Suppressor macrophage (primary cell): ENCODE data around the gene LGALS4.
A peak's percentile ranks its signal among the peaks of the same experiment; 100 is the strongest.
"Not testable (repeated sequence)": the region's sequence is repeated elsewhere in the genome, so short reads cannot be mapped to it uniquely, and the experiment has no call there.

Experiments
- DNase-seq, 4 experiments: peaks; one replicate each; pipeline ENCODE4 v3.0.0-alpha.2; 2020 to 2022

Gene LGALS4

DNA sequence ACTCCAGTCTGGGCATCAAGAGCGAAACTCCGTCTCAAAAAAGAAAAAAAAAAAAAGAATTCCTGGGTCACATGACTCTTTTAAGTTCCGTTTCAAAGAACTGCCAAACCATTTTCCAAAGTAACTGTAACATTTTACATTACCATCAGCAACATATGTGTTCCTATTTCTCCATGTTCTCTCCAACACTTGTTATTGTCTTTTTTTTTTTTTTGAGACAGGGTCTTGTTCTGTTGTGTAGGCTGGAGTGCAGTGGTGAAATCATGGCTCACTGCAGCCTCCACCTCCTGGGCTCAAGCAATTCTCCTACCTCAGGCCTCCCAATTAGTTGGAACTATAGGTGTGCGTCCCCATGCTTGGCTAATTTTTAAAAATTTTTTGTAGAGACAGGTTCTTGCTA is 17.2 kb downstream of the LGALS4 start:
- DNase-seq, result no peak

DNA sequence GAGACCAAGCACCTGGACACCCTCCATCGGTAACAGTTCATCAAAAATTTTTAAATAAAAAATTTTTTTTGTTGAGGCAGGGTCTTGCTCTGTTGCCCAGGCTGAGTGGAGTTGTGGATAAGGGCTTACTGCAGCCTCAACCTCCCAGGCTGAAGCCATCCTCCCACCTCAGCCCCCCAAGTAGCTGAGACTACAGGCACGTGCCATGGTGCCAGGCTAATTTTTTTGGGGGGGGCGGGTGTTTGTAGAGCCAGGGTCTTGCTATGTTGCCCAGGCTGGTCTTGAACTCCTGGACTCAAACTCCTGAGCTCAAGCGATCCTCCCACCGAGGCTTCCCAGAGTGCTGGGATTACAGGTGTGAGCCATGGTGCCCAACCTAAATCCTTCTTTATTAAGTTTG is 19.1 kb downstream of the LGALS4 start:
- no peak for DNase-seq

DNA sequence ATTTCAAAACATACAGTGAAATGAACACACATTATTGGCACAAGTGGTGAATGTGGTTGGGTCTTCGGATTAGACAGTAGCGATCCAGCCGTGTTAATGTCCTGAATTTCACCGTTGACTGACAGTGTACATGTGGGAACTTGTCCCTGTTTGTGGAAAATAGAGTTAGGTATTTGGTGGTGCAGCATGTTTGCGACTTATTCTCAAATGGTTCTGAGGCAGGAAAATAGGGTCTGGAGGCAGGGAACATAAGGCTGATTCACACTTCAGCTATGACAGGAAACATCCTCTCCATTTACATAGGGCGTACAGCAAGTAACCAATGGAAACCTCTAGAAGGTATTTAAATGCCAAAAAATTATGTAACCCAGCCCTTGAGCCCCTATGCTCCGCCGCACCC is 19.6 kb downstream of the LGALS4 start:
- no peak for DNase-seq

DNA sequence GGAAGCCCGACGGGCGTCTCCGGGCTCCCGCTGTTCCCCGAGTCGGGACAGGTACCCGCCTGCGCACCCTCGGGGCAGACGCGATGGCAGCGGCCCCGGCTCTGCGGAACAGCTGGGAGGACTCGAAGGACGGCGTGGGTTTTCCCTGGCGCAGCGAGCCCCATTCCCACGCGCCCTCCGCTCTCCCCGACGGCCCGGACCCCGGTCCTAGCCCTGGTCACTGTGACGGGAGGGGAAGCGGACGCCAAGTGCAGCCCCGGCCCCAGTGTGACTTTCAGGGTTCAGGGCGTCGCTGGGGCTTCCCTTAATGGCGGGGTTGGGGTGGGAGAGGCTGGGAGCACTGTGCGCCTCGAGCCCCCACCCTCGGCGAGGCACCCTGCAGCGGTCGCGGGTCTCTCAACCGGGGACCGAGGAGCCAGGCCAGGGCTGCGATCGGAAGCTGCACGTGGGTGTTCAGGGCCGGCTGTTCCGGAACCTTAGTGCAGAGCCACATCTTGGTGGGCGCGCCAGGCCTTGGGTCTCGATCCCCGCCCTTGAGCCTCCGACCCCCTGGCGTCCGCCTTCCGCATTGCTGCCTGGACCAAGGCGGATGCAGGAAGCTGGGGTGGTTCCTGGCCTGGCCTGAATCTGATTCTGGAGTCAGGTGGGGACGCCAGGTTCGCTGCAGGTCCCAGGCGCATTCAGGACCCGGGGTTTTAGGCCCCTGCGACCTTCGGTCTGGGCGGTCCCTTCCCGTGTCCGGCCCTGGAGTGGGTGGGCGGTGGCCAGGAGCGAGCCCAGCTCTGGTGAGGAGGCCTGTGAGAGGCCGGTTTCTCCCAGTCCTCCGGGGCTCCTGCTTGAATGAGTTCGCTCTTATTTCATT is 20.3 kb downstream of the LGALS4 start:
- peak; percentile 27 to 65 (median 41) for DNase-seq

DNA sequence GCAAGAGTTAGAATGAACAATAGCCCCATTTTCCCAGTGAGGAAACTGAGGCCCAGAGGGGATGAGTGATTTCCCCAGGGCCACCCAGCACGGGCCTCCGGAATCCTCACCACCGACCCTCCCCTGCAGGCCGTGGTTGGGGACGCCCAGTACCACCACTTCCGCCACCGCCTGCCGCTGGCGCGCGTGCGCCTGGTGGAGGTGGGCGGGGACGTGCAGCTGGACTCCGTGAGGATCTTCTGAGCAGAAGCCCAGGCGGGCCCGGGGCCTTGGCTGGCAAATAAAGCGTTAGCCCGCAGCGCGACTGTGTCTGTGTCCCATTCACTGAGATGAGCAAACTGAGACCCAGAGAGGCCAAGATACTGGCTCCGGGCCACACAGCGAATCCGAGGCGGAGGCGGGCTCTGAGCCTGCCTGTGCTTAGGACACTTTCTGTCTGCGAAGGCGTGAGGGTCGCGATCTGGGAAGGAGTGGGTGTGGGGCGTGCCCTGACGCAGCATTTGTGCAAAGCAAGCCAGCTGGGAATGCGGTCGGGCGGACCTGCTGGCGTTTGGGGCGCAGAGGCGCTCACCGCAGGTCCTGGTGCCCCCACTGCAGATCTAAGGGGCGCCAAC is 21.2 kb downstream of the LGALS4 start:
- not testable (repeated sequence) for DNase-seq

DNA sequence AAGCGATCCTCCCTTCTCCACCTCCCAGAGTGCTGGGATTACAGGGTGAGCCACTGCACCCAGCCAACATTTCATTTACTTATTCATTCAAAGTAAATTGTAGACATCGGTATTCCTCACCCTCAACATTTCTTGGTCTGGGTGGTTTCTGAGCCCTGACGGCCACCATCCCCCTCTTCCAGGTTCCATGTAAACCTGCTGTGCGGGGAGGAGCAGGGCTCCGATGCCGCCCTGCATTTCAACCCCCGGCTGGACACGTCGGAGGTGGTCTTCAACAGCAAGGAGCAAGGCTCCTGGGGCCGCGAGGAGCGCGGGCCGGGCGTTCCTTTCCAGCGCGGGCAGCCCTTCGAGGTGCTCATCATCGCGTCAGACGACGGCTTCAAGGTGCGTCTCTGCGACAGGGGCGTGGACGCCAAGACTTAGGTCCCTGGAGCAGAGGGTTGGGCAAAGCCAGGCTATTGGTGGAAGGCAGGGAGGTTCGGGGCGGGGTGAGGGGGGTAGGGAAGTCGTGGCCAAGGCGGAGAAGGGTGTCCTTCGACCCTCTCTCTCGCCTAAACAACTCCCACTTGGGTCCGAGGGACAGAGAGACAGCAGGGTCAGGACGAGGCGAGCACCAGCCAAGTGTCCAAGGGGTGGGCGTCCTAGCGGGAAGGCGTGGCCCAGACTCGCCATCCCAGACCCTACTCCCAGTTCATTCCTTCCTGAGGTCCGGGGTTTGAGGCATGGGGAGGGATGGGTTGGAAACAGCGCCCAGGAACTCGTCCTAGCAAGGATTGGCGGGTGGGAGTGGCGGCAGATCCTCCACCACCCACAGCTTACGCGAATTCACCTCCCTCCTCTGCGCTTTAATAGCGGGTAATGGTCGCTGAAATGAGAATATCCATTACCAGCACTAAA is 22.0 kb downstream of the LGALS4 start:
- DNase-seq, result not testable (repeated sequence)

DNA sequence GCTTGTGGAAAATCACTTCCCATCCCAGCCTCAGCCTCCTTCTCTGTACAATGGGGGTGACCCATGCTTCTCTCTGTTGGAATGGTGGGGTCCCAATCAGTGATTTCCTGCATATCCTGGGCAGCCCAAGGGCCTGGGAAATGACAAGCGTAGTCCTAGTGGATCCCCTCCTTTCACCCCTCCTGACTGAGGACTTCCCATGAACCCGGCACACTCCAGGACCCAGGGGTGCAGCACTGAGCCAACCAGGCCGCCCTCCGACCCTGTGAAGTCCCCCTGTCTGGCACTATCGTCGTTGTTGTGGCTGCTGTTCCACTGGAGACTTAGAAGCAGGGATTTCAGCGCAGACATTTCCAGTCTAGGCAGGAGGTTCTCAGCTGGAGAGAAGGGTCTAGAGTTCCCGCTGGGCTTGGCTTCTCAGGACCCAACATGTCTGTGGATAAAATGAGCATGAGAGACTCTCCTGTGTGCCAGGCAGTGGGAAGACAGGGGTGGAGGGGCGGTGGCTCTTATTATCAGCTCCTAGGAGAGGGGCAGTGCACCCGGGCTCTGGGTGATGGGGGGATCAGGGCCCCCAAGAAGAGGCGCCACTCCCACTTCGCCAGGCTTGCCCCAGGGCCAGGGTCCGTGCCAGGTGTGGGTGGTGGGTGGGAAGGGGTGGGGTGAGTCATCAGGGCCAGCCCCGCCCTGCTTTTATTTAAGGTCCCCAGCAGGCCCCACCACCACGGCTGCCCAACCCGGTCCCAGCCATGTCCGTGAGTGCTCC is 24.1 kb downstream of the LGALS4 start, which contains the start of gene LGALS7B:
Gene LGALS7B (plus strand): TSS at position 723 of the 766 bp plus-strand sequence. CDS start 27 bp downstream, at position 750.
- no peak for DNase-seq

DNA sequence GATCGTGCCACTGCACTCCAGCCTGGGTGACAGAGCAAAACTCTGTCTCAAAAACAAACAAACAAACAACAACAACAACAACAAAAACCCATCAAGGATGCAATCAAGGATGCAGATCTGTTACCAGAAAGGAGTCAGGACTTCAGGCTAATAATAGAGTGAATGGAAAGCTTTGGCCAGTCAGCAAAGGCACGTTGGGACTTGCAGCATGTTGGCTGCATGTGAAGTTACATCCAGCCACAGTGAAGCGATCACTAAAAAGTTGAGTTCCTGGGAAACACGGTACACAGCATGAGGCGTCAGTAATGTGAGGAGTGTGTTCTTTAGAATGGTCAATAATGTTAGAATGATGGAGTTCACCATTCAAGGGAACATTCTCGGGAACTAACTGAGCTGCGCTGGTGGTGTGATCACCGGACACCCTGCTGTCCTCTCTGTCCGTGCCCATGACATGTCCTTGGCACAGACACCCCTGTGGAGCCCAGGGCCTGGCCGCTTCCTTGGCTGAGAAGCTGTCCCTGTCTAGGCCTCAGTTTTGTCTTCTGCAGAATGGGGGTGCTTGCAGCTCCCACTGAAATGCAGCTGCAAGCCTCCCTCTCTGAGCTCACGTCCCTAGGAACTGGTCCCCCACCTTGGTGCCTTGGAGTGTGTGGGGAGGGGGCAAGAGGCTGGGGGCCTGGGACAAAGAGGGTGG is 26.0 kb downstream of the LGALS4 start:
- no peak for DNase-seq

DNA sequence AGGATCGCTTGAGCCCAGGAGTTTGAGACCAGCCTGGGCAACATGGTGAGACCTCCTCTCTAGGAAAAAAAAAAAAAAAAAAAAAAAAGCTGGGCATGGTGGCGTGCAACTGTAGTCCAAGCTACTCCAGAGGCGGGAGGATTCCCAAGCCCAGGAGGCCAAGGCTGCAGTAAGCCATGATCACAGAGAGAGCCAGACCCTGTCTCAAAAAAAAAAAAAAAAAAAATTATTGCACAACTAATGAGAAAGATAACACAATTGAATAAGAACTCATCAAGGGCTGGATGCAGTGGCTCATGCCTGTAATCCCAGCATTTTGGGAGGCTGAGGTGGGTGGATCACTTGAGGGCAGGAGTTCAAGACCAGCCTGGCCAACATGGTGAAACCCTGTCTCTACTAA is 26.7 kb downstream of the LGALS4 start:
- not testable (repeated sequence) for DNase-seq

DNA sequence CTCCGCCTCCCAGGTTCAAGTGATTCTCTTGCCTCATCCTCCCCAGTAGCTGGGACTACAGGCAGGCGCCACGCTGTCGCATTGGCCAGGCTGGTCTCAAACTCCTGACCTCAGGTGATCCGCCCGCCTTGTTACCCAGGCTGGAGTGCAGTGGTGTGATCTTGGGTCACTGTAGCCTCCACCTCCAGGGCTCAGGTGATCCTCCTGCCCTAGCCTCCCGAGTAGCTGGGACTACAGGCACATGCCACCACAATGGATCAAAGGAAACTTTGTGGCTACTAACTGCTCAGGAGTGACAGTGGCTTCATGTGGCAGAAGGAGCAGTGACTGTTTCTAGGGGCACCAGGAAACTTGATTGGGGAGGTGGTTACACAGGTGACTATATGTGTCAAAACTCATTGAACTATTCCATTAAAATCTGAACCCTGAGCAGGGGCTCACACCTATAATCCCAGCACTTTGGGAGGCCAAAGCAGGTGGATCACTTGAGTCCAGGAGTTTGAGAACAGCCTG is 27.5 kb downstream of the LGALS4 start:
- DNase-seq, result no peak

DNA sequence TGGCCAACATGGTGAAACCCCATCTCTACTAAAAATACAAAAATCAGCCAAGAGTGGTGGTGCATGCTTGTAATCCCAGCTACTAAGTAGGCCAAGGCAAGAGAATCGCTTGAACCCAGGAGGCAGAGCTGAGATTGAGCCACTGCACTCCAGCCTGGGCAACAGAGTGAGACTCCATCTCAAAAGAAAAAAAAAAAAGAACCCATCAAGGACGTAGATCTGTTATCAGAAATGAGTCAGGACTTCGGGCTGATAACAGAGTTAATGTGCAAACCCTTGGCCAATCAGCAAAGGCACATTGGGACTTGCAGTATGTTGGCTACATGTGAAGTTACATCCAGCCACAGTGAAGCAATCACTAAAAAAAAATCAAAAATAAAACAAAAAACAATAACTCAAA is 28.5 kb downstream of the LGALS4 start:
- no peak for DNase-seq

DNA sequence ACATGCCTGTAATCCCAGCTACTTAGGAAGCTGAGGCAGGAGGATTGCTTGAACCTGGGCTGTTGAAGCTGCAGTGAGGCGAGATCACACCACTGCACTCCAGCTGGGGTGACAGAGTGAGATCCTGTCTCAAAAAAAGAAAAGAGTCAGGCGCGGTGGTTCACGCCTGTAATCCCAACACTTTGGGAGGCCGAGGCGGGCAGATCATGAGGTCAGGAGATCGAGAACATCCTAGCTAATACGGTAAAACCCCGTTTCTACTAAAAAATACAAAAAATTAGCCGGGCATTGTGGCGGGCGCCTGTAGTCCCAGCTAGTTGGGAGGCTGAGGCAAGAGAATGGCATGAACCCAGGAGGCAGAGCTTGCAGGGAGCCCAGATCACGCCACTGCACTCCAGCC is 30.5 kb downstream of the LGALS4 start:
- not testable (repeated sequence) for DNase-seq

DNA sequence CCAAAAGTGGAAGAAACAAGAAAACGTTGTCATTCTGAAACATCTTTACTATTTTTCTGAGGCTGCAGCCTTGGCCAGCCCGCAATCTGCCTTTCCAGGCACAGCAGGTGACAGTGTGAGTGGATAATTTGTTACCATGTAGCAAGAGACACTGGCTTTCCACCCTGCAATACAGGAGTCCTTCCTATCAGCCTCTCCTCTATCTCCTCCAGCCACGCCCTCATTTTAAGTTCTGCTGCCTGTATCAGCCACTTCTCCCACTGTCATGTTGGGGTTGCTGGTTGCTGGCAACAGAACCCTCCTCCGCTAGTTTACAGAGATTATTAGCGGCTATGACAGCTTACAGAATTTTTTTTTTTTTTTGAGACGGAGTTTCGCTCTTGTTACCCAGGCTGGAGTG is 31.7 kb downstream of the LGALS4 start:
- no peak for DNase-seq

DNA sequence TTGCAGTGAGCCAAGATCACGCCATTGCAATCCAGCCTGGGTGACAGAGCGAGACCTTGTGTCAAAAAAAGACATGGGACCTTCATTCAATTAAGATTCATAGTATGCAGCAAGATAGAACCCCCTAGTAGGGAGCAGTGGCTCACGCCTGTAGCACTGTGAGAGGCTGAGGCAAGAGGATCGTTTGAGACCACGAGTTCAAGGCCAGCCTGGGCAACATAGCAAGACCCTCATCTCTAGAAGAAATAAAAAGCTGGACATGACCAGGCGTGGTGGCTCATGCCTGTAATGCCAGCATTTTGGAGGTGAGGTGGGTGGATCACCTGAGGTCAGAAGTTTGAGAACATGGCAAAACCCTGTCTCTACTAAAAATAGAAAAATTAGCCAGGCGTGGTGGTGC is 32.3 kb downstream of the LGALS4 start:
- no peak for DNase-seq

DNA sequence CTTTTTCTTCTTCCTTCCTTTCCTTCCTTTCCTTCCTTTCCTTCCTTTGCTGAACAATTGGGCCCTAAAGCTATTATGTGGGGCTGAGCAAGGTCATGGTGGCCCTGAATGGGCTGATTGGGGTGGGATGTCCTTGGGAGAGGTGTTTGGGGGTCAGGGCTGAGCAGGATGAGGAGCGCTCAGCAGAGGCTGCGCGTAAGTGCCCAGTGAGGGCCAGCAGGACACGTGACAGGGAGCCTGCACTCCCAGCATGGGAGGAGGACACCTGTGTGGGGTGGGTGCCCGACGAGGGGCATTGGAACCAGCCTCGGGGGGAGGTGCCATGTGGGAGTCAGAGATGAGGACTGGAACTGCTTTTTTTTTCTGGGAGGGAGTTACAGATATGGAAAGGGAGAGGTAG is 34.0 kb downstream of the LGALS4 start:
- DNase-seq, result no peak

DNA sequence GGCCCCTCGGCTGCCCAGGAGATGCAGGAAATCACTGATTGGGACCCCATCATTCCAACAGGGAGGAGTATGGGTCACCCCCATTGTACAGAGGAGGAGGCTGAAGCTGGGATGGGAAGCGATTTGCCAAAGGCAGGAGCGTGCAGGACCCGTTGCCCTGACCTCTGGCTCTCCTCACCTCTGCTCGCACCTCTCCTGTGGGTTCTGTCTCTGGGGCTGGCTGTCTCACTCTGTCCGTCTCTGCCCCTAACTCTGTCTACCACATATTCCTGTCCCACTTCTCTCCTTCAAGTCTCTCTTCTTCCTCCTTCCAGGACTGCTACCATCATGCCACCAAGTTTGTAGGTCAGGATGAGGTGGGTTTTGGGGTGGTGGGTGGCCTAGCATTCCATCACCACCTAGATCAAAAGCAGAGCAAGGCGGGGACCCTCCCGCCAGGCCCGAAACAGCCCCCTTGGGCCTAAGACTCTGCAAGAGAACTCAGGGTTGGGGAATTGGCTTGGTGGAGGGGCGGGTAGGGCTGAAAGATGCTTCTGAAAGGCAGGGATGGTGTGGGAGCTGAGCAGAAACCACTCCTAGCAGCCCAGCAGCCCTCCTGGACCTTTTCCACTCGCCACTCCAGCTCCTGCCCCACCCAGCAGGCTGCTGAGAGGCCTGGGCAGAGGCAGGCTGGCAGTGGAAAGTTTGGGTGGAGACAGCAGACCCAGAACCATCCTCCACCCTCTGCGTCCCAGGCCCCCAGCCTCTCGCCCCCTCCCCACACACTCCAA is 38.4 kb downstream of the LGALS4 start:
- DNase-seq, result no peak

DNA sequence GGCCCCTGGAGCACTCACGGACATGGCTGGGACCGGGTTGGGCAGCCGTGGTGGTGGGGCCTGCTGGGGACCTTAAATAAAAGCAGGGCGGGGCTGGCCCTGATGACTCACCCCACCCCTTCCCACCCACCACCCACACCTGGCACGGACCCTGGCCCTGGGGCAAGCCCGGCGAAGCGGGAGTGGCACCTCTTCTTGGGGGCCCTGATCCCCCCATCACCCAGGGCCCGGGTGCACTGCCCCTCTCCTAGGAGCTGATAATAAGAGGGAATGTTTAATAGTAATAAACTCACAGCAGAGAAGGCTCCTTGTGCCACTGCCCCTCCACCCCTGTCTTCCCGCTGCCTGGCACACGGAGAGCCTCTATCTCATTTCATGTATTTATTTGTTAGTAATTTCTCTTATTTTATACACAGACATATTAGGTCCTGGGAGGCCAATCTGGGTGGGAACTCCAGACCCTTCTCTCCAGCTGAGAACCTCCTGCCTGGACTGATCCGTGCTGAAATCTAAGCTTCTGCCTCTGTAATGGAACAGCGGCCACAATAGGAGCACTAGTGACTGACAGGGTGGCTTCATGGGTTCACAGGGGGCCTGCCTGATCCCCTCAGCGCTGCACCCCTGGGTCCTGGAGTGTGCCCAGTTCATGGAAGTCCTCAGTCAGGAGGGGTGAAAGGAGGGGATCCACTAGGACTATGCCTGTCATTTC is 39.1 kb downstream of the LGALS4 start, which contains the start of gene LGALS7:
Gene LGALS7 (minus strand): TSS at position 49 of the 709 bp plus-strand sequence. CDS start 25 bp downstream, at position 24.
- DNase-seq, result no peak

DNA sequence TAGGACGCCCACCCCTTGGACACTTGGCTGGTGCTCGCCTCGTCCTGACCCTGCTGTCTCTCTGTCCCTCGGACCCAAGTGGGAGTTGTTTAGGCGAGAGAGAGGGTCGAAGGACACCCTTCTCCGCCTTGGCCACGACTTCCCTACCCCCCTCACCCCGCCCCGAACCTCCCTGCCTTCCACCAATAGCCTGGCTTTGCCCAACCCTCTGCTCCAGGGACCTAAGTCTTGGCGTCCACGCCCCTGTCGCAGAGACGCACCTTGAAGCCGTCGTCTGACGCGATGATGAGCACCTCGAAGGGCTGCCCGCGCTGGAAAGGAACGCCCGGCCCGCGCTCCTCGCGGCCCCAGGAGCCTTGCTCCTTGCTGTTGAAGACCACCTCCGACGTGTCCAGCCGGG is 41.2 kb downstream of the LGALS4 start:
- not testable (repeated sequence) for DNase-seq

DNA sequence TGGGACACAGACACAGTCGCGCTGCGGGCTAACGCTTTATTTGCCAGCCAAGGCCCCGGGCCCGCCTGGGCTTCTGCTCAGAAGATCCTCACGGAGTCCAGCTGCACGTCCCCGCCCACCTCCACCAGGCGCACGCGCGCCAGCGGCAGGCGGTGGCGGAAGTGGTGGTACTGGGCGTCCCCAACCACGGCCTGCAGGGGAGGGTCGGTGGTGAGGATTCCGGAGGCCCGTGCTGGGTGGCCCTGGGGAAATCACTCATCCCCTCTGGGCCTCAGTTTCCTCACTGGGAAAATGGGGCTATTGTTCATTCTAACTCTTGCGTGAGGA is 41.8 kb downstream of the LGALS4 start:
- not testable (repeated sequence) for DNase-seq
